Thyroid gland (tissue), 4 donors: ENCODE measurements around the gene MSH5.

Experiments
- CTCF ChIP-seq, 6 experiments: fragments of 200-600 bp in 3 of 6; fragments of 450-650 bp in 3 of 6; sonication (generic) in 3 of 6; IDR thresholded peaks; one replicate each; pipeline ENCODE4 v1.5.1; 2016 to 2019; ENCODE audit warnings: antibody characterized with exemption in 6 of 6, mild to moderate bottlenecking in 2 of 6, inconsistent platforms in 1 of 6, moderate library complexity in 1 of 6
- POLR2A ChIP-seq, 2 donors: fragments of 450-650 bp; IDR thresholded peaks; one replicate each; pipeline ENCODE4 v1.6.1; 2017; ENCODE audit warnings: antibody characterized with exemption in 2 of 2, mild to moderate bottlenecking in 2 of 2, moderate library complexity in 1 of 2

GRCh38 chr6:31806470-31807272 is 66.9 kb downstream of the MSH5 start, which contains the start of gene LSM2:
- peak in 3 of 6 experiments; percentile 3 to 24 (median 13) for TF ChIP-seq CTCF (IDR thresholded peaks at IDR 0.05)
- TF ChIP-seq POLR2A (IDR thresholded peaks at IDR 0.05): peak in 1 of 2 donors; percentile 97
